ENCODE results near the gene VAMP4. TPM values are rescaled to one million over a fixed set of nuclear protein-coding genes. Genes with fewer than 3 reads are reported as not detected.

The VAMP4 gene
- total and polyA plus RNA-seq, 10 of the 15 experiments (the other 5 are each of a cell fraction or from before 2014, with no cell fraction given): 0.90 to 7.9 (median 4.3) TPM

- WGBS (ENCODE audit: insufficient coverage, insufficient replicate concordance, low lambda C conversion rate, missing lambda C conversion rate): 100% methylated on average over 2 of the region's 2 CpGs
- no peak for TF ChIP-seq TARDBP (IDR thresholded peaks at IDR 0.05; ENCODE audit: borderline replicate concordance)
- TF ChIP-seq BCL11A (IDR thresholded peaks at IDR 0.05; ENCODE audit: low read depth, low read length): no peak
- no peak for TF ChIP-seq E4F1 (IDR thresholded peaks at IDR 0.05; ENCODE audit: borderline replicate concordance, partially characterized antibody)
- TF ChIP-seq IRF4 (IDR thresholded peaks at IDR 0.05; ENCODE audit: low read depth, low read length): no peak
- TF ChIP-seq PML (IDR thresholded peaks at IDR 0.05; ENCODE audit: low read length): no peak
- no peak for TF ChIP-seq CREM (IDR thresholded peaks at IDR 0.05; ENCODE audit: low read depth)
- no peak for TF ChIP-seq POLR2AphosphoS2 (IDR thresholded peaks at IDR 0.05; ENCODE audit: low read depth, low read length)
- ChIA-PET SMC1A (ENCODE audit: uncharacterized antibody, unreplicated experiment) (interaction anchor here (0.7 kb wide), 1 partner anchor 1845 kb away, joined by 3 read pairs; no protein-coding TSS in a partner anchor), RAD21 (ENCODE audit: unreplicated experiment) (no interaction called here), POLR2A (no interaction called here), CTCF (interaction anchor here (1.3 kb wide), 1 partner anchor 22 kb away, joined by 3 read pairs; no protein-coding TSS in a partner anchor)
- no peak overlapping the region for H3K4me3 ChIP-seq
- no peak overlapping the region for H3K27ac ChIP-seq (ENCODE audit: control insufficient read depth, insufficient read depth)
- no peaks in the 10 kb centered on the region for H3K9me3 ChIP-seq (replicated peaks; ENCODE audit: control insufficient read depth, insufficient read depth, low read length)
- H4K20me1 ChIP-seq (ENCODE audit: control insufficient read depth, insufficient read depth): no peaks in the 10 kb centered on the region
- BruUV-seq (replicated peaks): no TSS peak
- DNase-seq (ENCODE audit: low read depth, low spot score): no peak
- intact Hi-C loops (cut with micrococcal nuclease; ENCODE audit: unreplicated experiment) (no loop called here), in situ Hi-C loops (cut with MboI) (no loop called here)
- H3K36me3 ChIP-seq (ENCODE audit: control insufficient read depth in 2 of 2, insufficient read depth in 2 of 2, low read length in 1 of 2): no peaks in the 10 kb centered on the region
- H3K79me2 ChIP-seq (ENCODE audit: control insufficient read depth, insufficient read depth, low read length): no peaks in the 10 kb centered on the region
- no peaks in the 10 kb centered on the region; a peak in 1 of 4 replicates for H3K27me3 ChIP-seq (replicated peaks in 1 of 2; ENCODE audit: control insufficient read depth in 2 of 2, insufficient read depth in 2 of 2, low read length in 1 of 2)
- H3K4me1 ChIP-seq (ENCODE audit: control insufficient read depth, insufficient read depth, low read length): no peaks in the 10 kb centered on the region
- no peak overlapping the region for H2AFZ ChIP-seq (ENCODE audit: control insufficient read depth, low read depth, low read length)
- no peak overlapping the region for H3K9ac ChIP-seq (ENCODE audit: control insufficient read depth, insufficient read depth, low read length)
- FAIRE-seq: no peak
- no peak overlapping the region for H3K4me2 ChIP-seq (ENCODE audit: control insufficient read depth, insufficient read depth)
- no peak for ATAC-seq
These were observed 65.0 kb downstream of the VAMP4 start for GRCh38 chr1:171676823-171677222.
